H1 (cell line): ENCODE measurements around the gene USPL1. TPM values are rescaled to one million over a fixed set of nuclear protein-coding genes. Genes with fewer than 3 reads are reported as not detected.

ENCODE experiments used
- CTCF ChIA-PET: fragments of 300-600 bp; sonication (Branson Sonifier 250); formaldehyde crosslinking; loops from one replicate; lab custom pipeline; 2021; ENCODE audit not compliant: partially characterized antibody; lab: Charles Lee
- POLR2A ChIA-PET: fragments of 300-600 bp; sonication (Branson Sonifier 250); formaldehyde crosslinking; loops from one replicate; lab custom pipeline; 2021; ENCODE audit warnings: inconsistent platforms; ENCODE audit not compliant: partially characterized antibody; lab: Charles Lee
- DNase-seq, 2 experiments: peaks; one replicate each; pipeline versions ENCODE4 v3.0.0 to v3.0.0-alpha.2; 2010 to 2022; ENCODE audit warnings: low spot score in 2 of 2, low read depth in 1 of 2, mixed read lengths in 1 of 2
- FAIRE-seq: peaks from 2 replicates; lab custom pipeline; 2011; peaks lifted over from hg19 to GRCh38; lab: Jason Lieb, UNC
- H2AFZ ChIP-seq: 2 replicates; pipeline ENCODE4 v1.8.1; 2012; ENCODE audit warnings: low read length, inconsistent platforms
- H2AK5ac ChIP-seq: 2 replicates; pipeline ENCODE4 v1.6.1; 2013; ENCODE audit warnings: low read depth, low read length
- H2BK120ac ChIP-seq: replicated peaks from 2 replicates; pipeline ENCODE3; 2013; ENCODE audit warnings: low read depth, low read length, inconsistent platforms
- H2BK12ac ChIP-seq: 2 replicates; pipeline ENCODE4 v1.6.1; 2013; ENCODE audit warnings: low read depth, low read length
- H2BK15ac ChIP-seq: 2 replicates; pipeline ENCODE4 v1.6.1; 2013; ENCODE audit warnings: low read length
- H2BK20ac ChIP-seq: 2 replicates; pipeline ENCODE4 v1.6.1; 2013; ENCODE audit warnings: low read length
- H2BK5ac ChIP-seq: 2 replicates; pipeline ENCODE4 v1.6.1; 2013; ENCODE audit warnings: low read depth, low read length
- H3K14ac ChIP-seq: 2 replicates; pipeline ENCODE4 v1.6.1; 2013; ENCODE audit warnings: inconsistent platforms; ENCODE audit not compliant: insufficient read length
- H3K18ac ChIP-seq: 2 replicates; pipeline ENCODE4 v1.6.1; 2013; ENCODE audit warnings: low read length; ENCODE audit errors: extremely low read depth
- H3K23ac ChIP-seq: 2 replicates; pipeline ENCODE4 v1.6.1; 2013; ENCODE audit warnings: inconsistent platforms; ENCODE audit not compliant: insufficient read length
- H3K23me2 ChIP-seq: 2 replicates; pipeline ENCODE4 v1.6.1; 2013; ENCODE audit warnings: low read depth, low read length
- H3K27ac ChIP-seq: 2 replicates; pipeline ENCODE4 v1.6.1; 2011; ENCODE audit warnings: low read depth, low read length, inconsistent platforms
- H3K27me3 ChIP-seq, 4 experiments: replicated peaks in 1 of 4; 1 replicate in 1 of 4; 2 replicates in 3 of 4; pipeline versions ENCODE4 v1.6.1 to v1.8.1; 2011 to 2013; ENCODE audit warnings: low read length in 3 of 4, mild to moderate bottlenecking in 3 of 4, inconsistent platforms in 2 of 4, mixed read lengths in 2 of 4, moderate library complexity in 1 of 4; ENCODE audit not compliant: control insufficient read depth in 3 of 4, insufficient read depth in 3 of 4; ENCODE audit errors: extremely low read depth in 1 of 4
- H3K36me3 ChIP-seq, 4 experiments: 2 replicates each; pipeline versions ENCODE4 v1.6.1 to v1.8.1; 2011 to 2013; ENCODE audit warnings: mild to moderate bottlenecking in 4 of 4, low read length in 3 of 4, moderate library complexity in 2 of 4, control low read depth in 1 of 4, inconsistent platforms in 1 of 4; ENCODE audit not compliant: insufficient read depth in 4 of 4, control insufficient read depth in 2 of 4
- H3K4ac ChIP-seq: replicated peaks from 2 replicates; pipeline ENCODE3; 2013; ENCODE audit warnings: low read length, low read depth, mixed read lengths, inconsistent platforms; ENCODE audit not compliant: insufficient read length
- H3K4me1 ChIP-seq, 4 experiments: replicated peaks in 1 of 4; 1 replicate in 1 of 4; 2 replicates in 3 of 4; pipeline versions ENCODE4 v1.6.1 to v1.8.1; 2011 to 2013; ENCODE audit warnings: low read length in 3 of 4, inconsistent platforms in 2 of 4, mixed read lengths in 1 of 4; ENCODE audit not compliant: insufficient read depth in 4 of 4, control insufficient read depth in 3 of 4
- H3K4me2 ChIP-seq, 2 experiments: 2 replicates each; pipeline versions ENCODE4 v1.6.1 to v1.8.1; 2011 to 2013; ENCODE audit warnings: low read depth in 2 of 2, low read length in 2 of 2, control low read depth in 1 of 2, inconsistent platforms in 1 of 2, mild to moderate bottlenecking in 1 of 2; ENCODE audit not compliant: insufficient read depth in 1 of 2
- H3K4me3 ChIP-seq, 4 experiments: fragments of 200-600, 300-600 bp in 1 of 4; sonication (generic), shearing (Covaris generic), sonication (Bioruptor Twin) in 1 of 4; 2 replicates each; pipeline versions ENCODE4 v1.5.1 to v1.8.1; 2011 to 2016; ENCODE audit warnings: low read length in 4 of 4, low read depth in 3 of 4, control low read depth in 2 of 4, inconsistent platforms in 2 of 4, mild to moderate bottlenecking in 2 of 4, mixed read lengths in 1 of 4, moderate library complexity in 1 of 4; ENCODE audit not compliant: insufficient read depth in 2 of 4; ENCODE audit errors: extremely low read depth in 1 of 4
- H3K56ac ChIP-seq: replicated peaks from 2 replicates; pipeline ENCODE3; 2013; ENCODE audit warnings: low read depth, mild to moderate bottlenecking, mixed read lengths, low read length, inconsistent platforms; ENCODE audit not compliant: insufficient read length
- H3K79me1 ChIP-seq: 2 replicates; pipeline ENCODE4 v1.6.1; 2013; ENCODE audit warnings: low read depth, low read length, control low read depth
- H3K79me2 ChIP-seq, 2 experiments: 2 replicates each; pipeline versions ENCODE4 v1.6.1 to v1.8.1; 2012 to 2013; ENCODE audit warnings: low read length in 2 of 2, mild to moderate bottlenecking in 2 of 2, inconsistent platforms in 1 of 2; ENCODE audit not compliant: insufficient read depth in 2 of 2, control insufficient read depth in 1 of 2
- H3K9ac ChIP-seq, 4 experiments: replicated peaks in 1 of 4; 1 replicate in 1 of 4; 2 replicates in 3 of 4; pipeline versions ENCODE4 v1.6.1 to v1.8.1; 2011 to 2013; ENCODE audit warnings: low read depth in 3 of 4, low read length in 3 of 4, control low read depth in 2 of 4, mild to moderate bottlenecking in 2 of 4, moderate library complexity in 2 of 4, inconsistent platforms in 1 of 4; ENCODE audit errors: extremely low read depth in 1 of 4
- H3K9me3 ChIP-seq, 2 experiments: 2 replicates each; pipeline versions ENCODE4 v1.6.1 to v1.8.1; 2012 to 2013; ENCODE audit warnings: mild to moderate bottlenecking in 2 of 2, moderate library complexity in 2 of 2, control low read depth in 1 of 2, inconsistent platforms in 1 of 2, low read depth in 1 of 2, low read length in 1 of 2, mixed read lengths in 1 of 2; ENCODE audit not compliant: insufficient read depth in 2 of 2
- H4K20me1 ChIP-seq, 2 experiments: replicated peaks in 1 of 2; 2 replicates each; pipeline versions ENCODE3 to v1.8.1; 2011 to 2013; ENCODE audit warnings: inconsistent platforms in 2 of 2, low read length in 2 of 2, mild to moderate bottlenecking in 1 of 2; ENCODE audit not compliant: insufficient read depth in 2 of 2, control insufficient read depth in 1 of 2
- H4K5ac ChIP-seq: 2 replicates; pipeline ENCODE4 v1.6.1; 2013; ENCODE audit warnings: low read length, low read depth, mixed read lengths, inconsistent platforms; ENCODE audit not compliant: insufficient read length
- H4K8ac ChIP-seq: 2 replicates; pipeline ENCODE4 v1.8.0; 2013; ENCODE audit warnings: mild to moderate bottlenecking, moderate library complexity, low read length, inconsistent platforms; ENCODE audit not compliant: insufficient read depth; ENCODE audit errors: extremely low read depth
- H4K91ac ChIP-seq: replicated peaks from 2 replicates; pipeline ENCODE3; 2013; ENCODE audit warnings: low read length, mixed read lengths, inconsistent platforms; ENCODE audit not compliant: insufficient read length
- BRCA1 ChIP-seq: IDR thresholded peaks from 2 replicates; pipeline ENCODE4 v1.6.1; 2012; ENCODE audit warnings: low read depth, low read length, improper control_type of control experiment
- CHD1 ChIP-seq: IDR thresholded peaks from 2 replicates; pipeline ENCODE4 v1.6.1; 2012; ENCODE audit warnings: low read depth, low read length, improper control_type of control experiment
- CREB1 ChIP-seq: IDR thresholded peaks from 2 replicates; pipeline ENCODE4 v1.6.1; 2012; ENCODE audit warnings: inconsistent platforms
- KDM1A ChIP-seq: fragments of 200-600, 300-600 bp; sonication (generic); IDR thresholded peaks from 2 replicates; pipeline ENCODE4 v1.7.1; 2016; ENCODE audit warnings: mild to moderate bottlenecking, low read length, borderline replicate concordance
- KDM5A ChIP-seq: fragments of 200-600 bp; IDR thresholded peaks from 2 replicates; pipeline ENCODE4 v1.7.1; 2012; ENCODE audit warnings: mild to moderate bottlenecking, low read length, inconsistent platforms, mixed read lengths
- NRF1 ChIP-seq: IDR thresholded peaks from 2 replicates; pipeline ENCODE4 v1.6.1; 2011; ENCODE audit warnings: mild to moderate bottlenecking, low read depth, low read length, improper control_type of control experiment
- POLR2AphosphoS5 ChIP-seq: IDR thresholded peaks from 2 replicates; pipeline ENCODE4 v1.6.1; 2011; ENCODE audit warnings: low read depth, low read length
- POU5F1 ChIP-seq: IDR thresholded peaks from 2 replicates; pipeline ENCODE4 v1.6.1; 2011; ENCODE audit warnings: low read depth, mild to moderate bottlenecking, low read length, moderate library complexity
- TAF7 ChIP-seq: optimal IDR thresholded peaks from 2 replicates; pipeline ENCODE3; 2011; ENCODE audit warnings: low read depth, mild to moderate bottlenecking, inconsistent platforms, low read length, moderate library complexity, borderline replicate concordance
- WGBS, 2 experiments: shearing (Covaris generic) in 1 of 2; methylation state at CpG; one replicate each; pipeline versions ENCODE4 v1.1.6 to v1.1.7; 2013 to 2015; ENCODE audit warnings: low lambda C conversion rate in 2 of 2, mixed read lengths in 2 of 2, inconsistent platforms in 1 of 2, low coverage in 1 of 2, missing lambda C conversion rate in 1 of 2; ENCODE audit not compliant: insufficient replicate concordance in 2 of 2, insufficient coverage in 1 of 2, insufficient read length in 1 of 2; ENCODE audit errors: extremely low coverage in 1 of 2, missing lambda C conversion rate in 1 of 2; 5-methylcytosine and 5-hydroxymethylcytosine counted together
- polyA plus RNA-seq, 7 experiments: library from polyadenylated mRNA; depleted of rRNA in 3 of 7; stranded (reverse) in 5 of 7; unstranded in 2 of 7; fragments of >200 nt in 5 of 7; fragments of 200-250 nt in 2 of 7; gene quantifications; 1 replicate in 5 of 7; 2 replicates in 1 of 7; 4 replicates in 1 of 7; pipeline versions ENCODE4 v1.2.1 to v1.2.3, GENCODE V29; 2011 to 2013; ENCODE audit warnings: missing spikeins in 2 of 7, mixed read lengths in 2 of 7
- total RNA-seq: library from RNA; stranded (reverse); fragmentation: NEBNext Ultra II Directional; extraction: Animal tissue kit (Norgen Biotek cat#: 25700); gene quantifications from 2 replicates; pipeline ENCODE4 v1.2.1, GENCODE V29; 2021
- TF ChIP-seq, protein P1 (sequence below): IDR thresholded peaks from 2 replicates; pipeline ENCODE4 v1.6.1; 2012; ENCODE audit warnings: low read length, inconsistent platforms

Gene USPL1
- total and polyA plus RNA-seq, 2 of the 8 experiments (the other 6 are each of a cell fraction or from before 2014, with no cell fraction given) = 6.3 to 17.1 TPM

DNA sequence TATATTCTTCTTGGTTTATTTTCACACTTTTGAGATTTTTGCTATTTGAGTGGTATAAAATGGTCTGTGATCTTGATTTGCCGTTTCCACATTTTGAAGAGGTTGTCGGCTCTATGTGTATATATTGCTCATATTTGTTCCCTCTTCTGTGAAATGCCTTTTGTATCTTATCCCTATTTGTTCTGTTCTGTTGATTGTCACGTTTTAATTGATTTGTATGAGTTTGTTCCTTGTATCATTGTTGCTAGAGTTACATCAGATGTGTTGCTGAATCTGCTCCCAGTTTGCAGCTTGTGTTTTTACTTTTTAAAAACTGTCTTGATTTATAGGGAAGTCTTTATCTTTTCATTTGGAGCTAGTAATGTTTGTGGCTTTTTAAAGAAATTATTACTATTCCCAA, 17.1 kb downstream of the USPL1 start:
- no peaks in the 10 kb centered on the region for H4K20me1 ChIP-seq
- H4K91ac ChIP-seq = no peak overlapping the region
- no peak overlapping the region for H3K4me2 ChIP-seq
- no peak overlapping the region for H3K56ac ChIP-seq
- H3K18ac ChIP-seq = no peak overlapping the region
- H3K36me3 ChIP-seq = peaks cover 5 to 34% (median 19%) of the 10 kb centered on the region in 4 experiments; a peak in 7 of 8 replicates
- H3K9ac ChIP-seq = no peak overlapping the region
- no peak for FAIRE-seq
- no peak overlapping the region for H3K4me3 ChIP-seq
- H2AFZ ChIP-seq = no peak overlapping the region
- H3K23ac ChIP-seq = no peak overlapping the region
- peaks cover 6 to 53% of the 10 kb centered on the region in 2 experiments; a peak in 3 of 4 replicates for H3K79me2 ChIP-seq
- 88% methylated on average over 3 of the region's 3 CpGs; no CpG with 5 or more reads in 1 of the 2 experiments for WGBS, 2 experiments
- no peak overlapping the region for H2BK5ac ChIP-seq
- H3K4me1 ChIP-seq = no peaks in the 10 kb centered on the region
- H3K27me3 ChIP-seq = no peaks in the 10 kb centered on the region
- no peak overlapping the region for H3K27ac ChIP-seq
- TF ChIP-seq KDM1A = no peak
- no peak for TF ChIP-seq POLR2AphosphoS5
- TF ChIP-seq KDM5A = no peak
- TF ChIP-seq, protein P1, sequence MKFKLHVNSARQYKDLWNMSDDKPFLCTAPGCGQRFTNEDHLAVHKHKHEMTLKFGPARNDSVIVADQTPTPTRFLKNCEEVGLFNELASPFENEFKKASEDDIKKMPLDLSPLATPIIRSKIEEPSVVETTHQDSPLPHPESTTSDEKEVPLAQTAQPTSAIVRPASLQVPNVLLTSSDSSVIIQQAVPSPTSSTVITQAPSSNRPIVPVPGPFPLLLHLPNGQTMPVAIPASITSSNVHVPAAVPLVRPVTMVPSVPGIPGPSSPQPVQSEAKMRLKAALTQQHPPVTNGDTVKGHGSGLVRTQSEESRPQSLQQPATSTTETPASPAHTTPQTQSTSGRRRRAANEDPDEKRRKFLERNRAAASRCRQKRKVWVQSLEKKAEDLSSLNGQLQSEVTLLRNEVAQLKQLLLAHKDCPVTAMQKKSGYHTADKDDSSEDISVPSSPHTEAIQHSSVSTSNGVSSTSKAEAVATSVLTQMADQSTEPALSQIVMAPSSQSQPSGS = no peak
- no peak for TF ChIP-seq BRCA1
- TF ChIP-seq TAF7 = no peak
- TF ChIP-seq POU5F1 = no peak
- no peak for TF ChIP-seq CHD1
- no peak for TF ChIP-seq CREB1
- TF ChIP-seq NRF1 = no peak
- H4K5ac ChIP-seq = no peak overlapping the region
- no peak for DNase-seq
- no peak overlapping the region for H3K14ac ChIP-seq
- no peak overlapping the region for H4K8ac ChIP-seq
- H3K79me1 ChIP-seq = peaks cover 5% of the 10 kb centered on the region; the same call in 1 of the 2 replicates
- H2AK5ac ChIP-seq = no peak overlapping the region
- H3K23me2 ChIP-seq = no peaks in the 10 kb centered on the region
- H2BK20ac ChIP-seq = no peak overlapping the region
- no peak overlapping the region for H2BK15ac ChIP-seq
- H2BK120ac ChIP-seq = no peak overlapping the region
- CTCF ChIA-PET = no interaction called here
- H3K4ac ChIP-seq = no peak overlapping the region
- no peak overlapping the region for H2BK12ac ChIP-seq
- H3K9me3 ChIP-seq = no peaks in the 10 kb centered on the region
- POLR2A ChIA-PET = no interaction called here
